22Rv1 (cell line): ENCODE measurements around the gene PKD2.

Experiments
- CTCF ChIP-seq: fragments of 450-650 bp; IDR thresholded peaks from 2 replicates; pipeline ENCODE4 v1.5.1; 2017; ENCODE audit warnings: mild to moderate bottlenecking
- ZFX ChIP-seq: fragments of 450-650 bp; IDR thresholded peaks from 2 replicates; pipeline ENCODE4 v1.6.1; 2017; ENCODE audit warnings: antibody characterized with exemption, borderline replicate concordance

GRCh38 chr4:88064410-88064809 lies 57.0 kb downstream of the PKD2 start:
- TF ChIP-seq CTCF = no peak
- TF ChIP-seq ZFX = no peak
